Activated naive CD4-positive, alpha-beta T cell treated with anti-CD3 and anti-CD28 coated beads, Interleukin-2, amount 10 ng/mL, durations not matched to agents 7 days and 5 days (primary cell): ENCODE measurements around the gene MUC21.

Experiments
- CTCF ChIA-PET: fragments of 350-600 bp; sonication (Branson Sonifier 250); formaldehyde crosslinking; loops from one replicate; lab custom pipeline; 2021; ENCODE audit warnings: antibody characterized with exemption; lab: Charles Lee
- DNase-seq: peaks from one replicate; pipeline ENCODE4 v3.0.0-alpha.2; 2020
- H3K27ac Mint-ChIP-seq: one replicate; pipeline ENCODE4 v1.8.0; 2021; ENCODE audit warnings: mild to moderate bottlenecking, moderate library complexity, mixed read lengths
- H3K27me3 Mint-ChIP-seq: one replicate; pipeline ENCODE4 v1.8.0; 2021; ENCODE audit warnings: mild to moderate bottlenecking, mixed read lengths
- H3K36me3 Mint-ChIP-seq: one replicate; pipeline ENCODE4 v1.8.0; 2021; ENCODE audit warnings: mixed read lengths
- H3K4me1 Mint-ChIP-seq: one replicate; pipeline ENCODE4 v1.8.0; 2021; ENCODE audit warnings: mixed read lengths
- H3K4me3 Mint-ChIP-seq: one replicate; pipeline ENCODE4 v1.8.0; 2021; ENCODE audit warnings: mild to moderate bottlenecking, moderate library complexity, mixed read lengths
- H3K9me3 Mint-ChIP-seq: one replicate; pipeline ENCODE4 v1.8.0; 2021; ENCODE audit warnings: mixed read lengths

Gene MUC21

DNA sequence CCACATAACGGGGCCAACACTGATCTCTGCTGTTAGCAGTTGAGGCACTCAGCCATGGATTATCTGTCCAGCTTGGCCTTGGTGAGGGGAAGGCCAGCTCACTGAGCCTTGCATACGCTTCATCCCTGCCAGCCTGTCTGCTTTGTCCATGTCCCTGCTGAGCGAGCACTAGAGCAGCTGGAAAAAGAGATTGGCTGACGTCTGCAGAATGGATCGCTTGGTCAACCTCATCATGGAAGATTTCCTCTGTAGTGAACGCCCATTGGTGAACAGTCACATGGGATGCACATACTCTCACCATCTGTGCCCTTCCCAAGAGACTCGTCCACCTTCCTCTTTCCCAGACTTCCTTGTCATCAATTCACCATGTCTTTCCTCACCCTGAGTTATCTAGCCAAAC, 53.7 kb downstream of the MUC21 start:
- Mint-ChIP-seq H3K36me3 (no peaks in the 10 kb centered on the region), H3K4me3 (no peak overlapping the region), H3K9me3 (no peaks in the 10 kb centered on the region), H3K4me1 (no peaks in the 10 kb centered on the region), H3K27me3 (peaks cover 14% of the 10 kb centered on the region), H3K27ac (no peak overlapping the region)
- CTCF ChIA-PET = no interaction called here
- no peak for DNase-seq

DNA sequence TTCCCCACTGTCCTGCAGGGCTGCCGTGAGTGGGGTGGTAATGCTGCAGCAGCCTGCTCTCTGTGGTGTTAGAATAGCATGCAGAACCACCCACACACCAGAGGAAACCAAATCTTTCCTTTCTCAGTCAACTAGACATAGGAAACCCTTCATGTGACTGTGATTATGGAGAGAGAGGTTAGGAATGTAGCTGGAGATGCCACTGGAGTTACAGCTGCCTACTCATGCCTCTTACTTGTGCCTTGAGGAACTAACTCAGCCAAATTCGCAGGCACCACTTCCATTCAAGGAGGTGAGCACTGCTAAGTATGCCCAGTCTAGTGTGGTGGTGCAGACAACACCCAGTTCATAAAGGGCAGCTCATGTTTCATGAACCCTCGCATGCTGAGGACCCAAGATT, 54.2 kb downstream of the MUC21 start:
- CTCF ChIA-PET = no interaction called here
- Mint-ChIP-seq H3K9me3 (no peaks in the 10 kb centered on the region), H3K36me3 (no peaks in the 10 kb centered on the region), H3K4me3 (no peak overlapping the region), H3K4me1 (peaks cover under 1% of the 10 kb centered on the region), H3K27ac (no peak overlapping the region), H3K27me3 (peaks cover 16% of the 10 kb centered on the region)
- DNase-seq = no peak

DNA sequence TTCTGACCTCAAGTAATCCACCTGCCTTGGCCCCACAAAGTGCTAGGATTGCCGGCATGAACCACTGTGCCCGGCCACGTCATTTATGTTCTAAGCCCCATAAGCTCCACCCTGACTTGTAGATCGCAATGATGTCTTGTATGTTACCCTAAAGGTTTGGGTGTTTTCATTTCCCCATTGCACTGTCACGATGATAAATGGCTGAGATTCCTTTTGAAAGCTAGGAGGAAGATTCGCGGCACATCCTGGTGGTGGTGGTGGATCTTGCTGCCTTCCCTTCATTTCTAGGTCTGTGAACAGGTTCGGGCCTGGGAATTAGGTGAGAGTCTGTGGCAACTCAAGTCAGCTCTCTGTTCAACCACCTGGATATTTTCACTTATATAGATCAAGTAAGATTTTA, 55.0 kb downstream of the MUC21 start:
- no peak for DNase-seq
- Mint-ChIP-seq H3K9me3 (no peaks in the 10 kb centered on the region), H3K36me3 (no peaks in the 10 kb centered on the region), H3K27me3 (peaks cover 14% of the 10 kb centered on the region), H3K4me3 (no peak overlapping the region), H3K27ac (no peak overlapping the region), H3K4me1 (peaks cover 3% of the 10 kb centered on the region)
- CTCF ChIA-PET = interaction anchor here (0.8 kb wide), 1 partner anchor 89 kb away, joined by 3 read pairs; no protein-coding TSS in a partner anchor
